Upper lobe of left lung (tissue), 6 donors: Measurements from ENCODE around the gene NUMBL. TPM values are rescaled to one million over a fixed set of nuclear protein-coding genes. Genes with fewer than 3 reads are reported as not detected.

Experiments used
- ATAC-seq, 2 donors: fragments of 200-7000 bp; cut with Tn5 transposase; one replicate each; pipeline ENCODE4 v1.9.1; 2022; ENCODE audit warnings: mild to moderate bottlenecking in 2 of 2, moderate library complexity in 2 of 2; ENCODE audit not compliant: low FRiP score in 2 of 2
- DNase-seq, 2 donors: peaks; one replicate each; pipeline ENCODE4 v3.0.0-alpha.2; 2019 to 2020
- H3K27ac ChIP-seq, 4 donors: fragments of 200-600 bp; sonication (generic); one replicate each; pipeline ENCODE4 v1.5.1; 2016 to 2019
- H3K27me3 ChIP-seq, 4 donors: fragments of 200-600 bp; sonication (generic); one replicate each; pipeline ENCODE4 v1.5.1; 2017 to 2019
- H3K36me3 ChIP-seq, 4 donors: fragments of 200-600 bp; sonication (generic); one replicate each; pipeline ENCODE4 v1.5.1; 2016 to 2019
- H3K4me1 ChIP-seq, 4 donors: fragments of 200-600 bp; sonication (generic); one replicate each; pipeline ENCODE4 v1.5.1; 2018 to 2019
- H3K4me3 ChIP-seq, 4 donors: fragments of 200-600 bp; sonication (generic); one replicate each; pipeline ENCODE4 v1.5.1; 2017 to 2019; ENCODE audit warnings: mild to moderate bottlenecking in 2 of 4, moderate library complexity in 1 of 4
- H3K9me3 ChIP-seq, 4 donors: fragments of 200-600 bp; sonication (generic); one replicate each; pipeline ENCODE4 v1.5.1; 2018 to 2019
- CTCF ChIP-seq, 6 experiments: fragments of 450-650 bp in 4 of 6; fragments of 200-600 bp in 2 of 6; sonication (generic) in 2 of 6; IDR thresholded peaks; one replicate each; pipeline ENCODE4 v1.5.1; 2016 to 2019; ENCODE audit warnings: antibody characterized with exemption in 6 of 6
- EP300 ChIP-seq, 4 donors: sonication (generic); formaldehyde crosslinking; IDR thresholded peaks; one replicate each; pipeline ENCODE4 v1.5.1; 2017; ENCODE audit warnings: antibody characterized with exemption in 4 of 4, control low read depth in 2 of 4
- POLR2A ChIP-seq, 4 donors: fragments of 450-650 bp; IDR thresholded peaks; one replicate each; pipeline ENCODE4 v1.5.1; 2016 to 2017; ENCODE audit warnings: antibody characterized with exemption in 4 of 4, mild to moderate bottlenecking in 2 of 4
- POLR2AphosphoS5 ChIP-seq, 2 donors: sonication (generic); formaldehyde crosslinking; IDR thresholded peaks; one replicate each; pipeline ENCODE4 v1.5.1; 2017; ENCODE audit warnings: antibody characterized with exemption in 2 of 2
- WGBS, 2 donors: methylation state at CpG; one replicate each; pipeline ENCODE4 v1.1.5; 2017 to 2018; 5-methylcytosine and 5-hydroxymethylcytosine counted together
- total RNA-seq, 6 donors: library from RNA; depleted of rRNA in 4 of 6; stranded (reverse); fragments of >200 nt in 4 of 6; gene quantifications; one replicate each; pipeline versions ENCODE4 v1.1.0 to v1.2.1, GENCODE V29; 2016 to 2021
- donor health status: DM: no; HTN: no; CAD: no; lungs with moderate emphysema.
- donor health status: DM: no; HTN: yes; CAD: no; lungs with severe emphysema.

The NUMBL gene
- total RNA-seq, 6 donors from 2014 or later = 18.0 to 133 (median 23.8) TPM

GRCh38 chr19:40691421-40692211 is 1.2 kb upstream of the NUMBL start:
- peaks cover 0 to 40% (median 15%) of the 10 kb centered on the region in 4 donors for H3K36me3 ChIP-seq
- WGBS, 2 donors = 72 to 83% methylated on average over 5 to 19 of the region's 24 CpGs
- H3K27me3 ChIP-seq = no peaks in the 10 kb centered on the region
- ATAC-seq (no peak), DNase-seq (peak in 1 of 2 donors; percentile 78)
- no peak for TF ChIP-seq POLR2A (IDR thresholded peaks at IDR 0.05)
- no peak for TF ChIP-seq POLR2AphosphoS5 (IDR thresholded peaks at IDR 0.05)
- no peak for TF ChIP-seq EP300 (IDR thresholded peaks at IDR 0.05)
- no peak for TF ChIP-seq CTCF (IDR thresholded peaks at IDR 0.05)
- peaks cover 17 to 31% (median 23%) of the 10 kb centered on the region in 4 donors for H3K4me1 ChIP-seq
- peak overlapping the region; percentile 73 to 93 (median 91) for H3K27ac ChIP-seq
- H3K9me3 ChIP-seq = no peaks in the 10 kb centered on the region
- peak overlapping the region in 3 of 4 donors; percentile 74 to 83 (median 78) for H3K4me3 ChIP-seq

GRCh38 chr19:40690693-40691420 is 406 bp upstream of the NUMBL start:
- no peaks in the 10 kb centered on the region for H3K9me3 ChIP-seq
- DNase-seq (peak; percentile 96 to 99), ATAC-seq (peak; percentile 92)
- peaks cover 0 to 40% (median 15%) of the 10 kb centered on the region in 4 donors for H3K36me3 ChIP-seq
- 4% methylated on average over 15 to 34 of the region's 56 CpGs for WGBS, 2 donors
- TF ChIP-seq POLR2AphosphoS5 (IDR thresholded peaks at IDR 0.05) (peak; percentile 52 to 75), POLR2A (IDR thresholded peaks at IDR 0.05) (peak in 1 of 4 donors; percentile 62), CTCF (IDR thresholded peaks at IDR 0.05) (no peak), EP300 (IDR thresholded peaks at IDR 0.05) (no peak)
- H3K27me3 ChIP-seq = no peaks in the 10 kb centered on the region
- H3K4me3 ChIP-seq = peak overlapping the region; percentile 59 to 83 (median 76)
- H3K4me1 ChIP-seq = peaks cover 17 to 31% (median 23%) of the 10 kb centered on the region in 4 donors
- peak overlapping the region; percentile 73 to 93 (median 91) for H3K27ac ChIP-seq

GRCh38 chr19:40689339-40690049 is 957 bp downstream of the NUMBL start:
- DNase-seq (peak in 1 of 2 donors; percentile 83), ATAC-seq (no peak)
- Histone ChIP-seq H3K4me3 (peak overlapping the region in 3 of 4 donors; percentile 74 to 83 (median 78)), H3K27me3 (no peaks in the 10 kb centered on the region), H3K36me3 (peaks cover 0 to 36% (median 9%) of the 10 kb centered on the region in 4 donors), H3K9me3 (no peaks in the 10 kb centered on the region), H3K4me1 (peaks cover 17 to 31% (median 23%) of the 10 kb centered on the region in 4 donors), H3K27ac (peak overlapping the region; percentile 73 to 91 (median 86))
- TF ChIP-seq CTCF (IDR thresholded peaks at IDR 0.05) (no peak), POLR2AphosphoS5 (IDR thresholded peaks at IDR 0.05) (no peak), POLR2A (IDR thresholded peaks at IDR 0.05) (no peak), EP300 (IDR thresholded peaks at IDR 0.05) (no peak)
- WGBS, 2 donors = 56 to 68% methylated on average over 11 to 18 of the region's 18 CpGs

DNA sequence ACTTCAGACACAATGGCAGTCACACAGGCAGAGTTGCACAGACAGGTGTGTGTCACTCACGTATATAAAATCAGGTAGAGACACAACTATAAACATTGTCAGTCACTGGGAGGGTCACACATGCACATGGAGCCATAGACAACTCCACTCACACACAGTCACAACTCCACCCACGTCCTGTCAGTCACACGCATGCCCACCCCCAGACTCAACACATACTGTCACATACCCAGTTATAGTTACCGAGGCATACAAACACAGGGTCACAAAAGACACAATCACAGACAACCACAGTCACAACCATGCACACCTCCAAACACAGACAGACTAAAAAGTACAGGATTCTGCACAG is 1.5 kb downstream of the NUMBL start:
- peak overlapping the region in 3 of 4 donors; percentile 74 to 83 (median 78) for H3K4me3 ChIP-seq
- DNase-seq = no peak
- H3K36me3 ChIP-seq = peaks cover 0 to 30% (median 6%) of the 10 kb centered on the region in 4 donors
- no peaks in the 10 kb centered on the region for H3K27me3 ChIP-seq
- H3K4me1 ChIP-seq = peaks cover 17 to 31% (median 23%) of the 10 kb centered on the region in 4 donors
- WGBS, 2 donors = 80 to 81% methylated on average over 4 of the region's 4 CpGs
- peak overlapping the region in 2 of 4 donors; percentile 73 to 91 for H3K27ac ChIP-seq
- ATAC-seq = no peak
- H3K9me3 ChIP-seq = no peaks in the 10 kb centered on the region
- TF ChIP-seq POLR2A (IDR thresholded peaks at IDR 0.05) (no peak), EP300 (IDR thresholded peaks at IDR 0.05) (no peak), POLR2AphosphoS5 (IDR thresholded peaks at IDR 0.05) (no peak), CTCF (IDR thresholded peaks at IDR 0.05) (no peak)
